ENCODE data around the gene TXNRD1.

The TXNRD1 gene

DNA sequence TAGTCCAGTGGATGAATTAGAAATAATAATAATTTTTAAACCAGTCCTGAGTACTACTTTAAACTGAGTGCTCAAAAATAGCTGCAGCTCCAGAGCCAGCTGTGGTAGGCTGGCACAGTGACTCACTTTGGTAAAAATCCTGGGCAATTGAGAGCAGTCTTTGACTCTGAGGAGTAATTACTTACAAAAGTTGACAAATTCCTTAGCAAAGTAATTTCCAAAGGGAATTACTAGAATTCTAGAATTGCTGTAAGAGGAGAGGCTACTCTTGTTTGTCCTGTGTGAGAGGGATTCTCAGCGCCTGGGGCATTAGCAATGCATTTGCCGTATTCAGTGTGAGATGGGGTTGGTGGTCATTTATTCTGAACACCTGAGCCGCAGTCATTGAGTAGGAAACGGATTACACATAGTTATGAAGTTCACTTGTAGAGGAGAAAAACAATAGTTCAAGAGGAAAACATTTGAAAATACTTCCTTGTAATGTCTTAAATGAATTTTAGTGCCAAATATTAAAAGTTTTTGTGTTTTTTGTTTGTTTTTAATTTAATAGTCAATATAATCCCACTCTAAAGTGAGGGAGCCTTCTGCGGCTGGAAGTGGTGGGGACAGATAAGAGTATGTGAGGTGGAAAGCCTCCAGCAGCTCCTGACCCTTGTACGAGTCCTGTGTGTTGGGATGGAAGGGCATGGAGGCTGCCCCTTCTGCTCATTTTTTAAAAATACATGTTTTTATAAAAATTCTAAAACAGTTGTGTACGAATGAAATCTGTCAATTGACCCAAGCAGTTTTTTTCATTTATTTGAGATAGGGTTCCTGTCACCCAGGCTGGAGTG is 129.9 kb downstream of the TXNRD1 start:
- TF ChIP-seq TAF1 (IDR thresholded peaks at IDR 0.05; ENCODE audit: borderline replicate concordance, insufficient read depth, low read length) (no peak), FOXP2 (optimal IDR thresholded peaks at IDR 0.05; ENCODE audit: borderline replicate concordance, extremely low read depth, extremely low read length, insufficient read depth) (no peak), POLR2AphosphoS5 (IDR thresholded peaks at IDR 0.05; ENCODE audit: low read depth, low read length) (no peak), SIN3A (IDR thresholded peaks at IDR 0.05; ENCODE audit: borderline replicate concordance, insufficient read depth, low read length) (no peak)
- TF ChIP-seq, protein P1, sequence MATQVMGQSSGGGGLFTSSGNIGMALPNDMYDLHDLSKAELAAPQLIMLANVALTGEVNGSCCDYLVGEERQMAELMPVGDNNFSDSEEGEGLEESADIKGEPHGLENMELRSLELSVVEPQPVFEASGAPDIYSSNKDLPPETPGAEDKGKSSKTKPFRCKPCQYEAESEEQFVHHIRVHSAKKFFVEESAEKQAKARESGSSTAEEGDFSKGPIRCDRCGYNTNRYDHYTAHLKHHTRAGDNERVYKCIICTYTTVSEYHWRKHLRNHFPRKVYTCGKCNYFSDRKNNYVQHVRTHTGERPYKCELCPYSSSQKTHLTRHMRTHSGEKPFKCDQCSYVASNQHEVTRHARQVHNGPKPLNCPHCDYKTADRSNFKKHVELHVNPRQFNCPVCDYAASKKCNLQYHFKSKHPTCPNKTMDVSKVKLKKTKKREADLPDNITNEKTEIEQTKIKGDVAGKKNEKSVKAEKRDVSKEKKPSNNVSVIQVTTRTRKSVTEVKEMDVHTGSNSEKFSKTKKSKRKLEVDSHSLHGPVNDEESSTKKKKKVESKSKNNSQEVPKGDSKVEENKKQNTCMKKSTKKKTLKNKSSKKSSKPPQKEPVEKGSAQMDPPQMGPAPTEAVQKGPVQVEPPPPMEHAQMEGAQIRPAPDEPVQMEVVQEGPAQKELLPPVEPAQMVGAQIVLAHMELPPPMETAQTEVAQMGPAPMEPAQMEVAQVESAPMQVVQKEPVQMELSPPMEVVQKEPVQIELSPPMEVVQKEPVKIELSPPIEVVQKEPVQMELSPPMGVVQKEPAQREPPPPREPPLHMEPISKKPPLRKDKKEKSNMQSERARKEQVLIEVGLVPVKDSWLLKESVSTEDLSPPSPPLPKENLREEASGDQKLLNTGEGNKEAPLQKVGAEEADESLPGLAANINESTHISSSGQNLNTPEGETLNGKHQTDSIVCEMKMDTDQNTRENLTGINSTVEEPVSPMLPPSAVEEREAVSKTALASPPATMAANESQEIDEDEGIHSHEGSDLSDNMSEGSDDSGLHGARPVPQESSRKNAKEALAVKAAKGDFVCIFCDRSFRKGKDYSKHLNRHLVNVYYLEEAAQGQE (IDR thresholded peaks at IDR 0.05; ENCODE audit: insufficient read depth in 1 of 2, low read depth in 2 of 2, low read length in 2 of 2), result no peak

DNA sequence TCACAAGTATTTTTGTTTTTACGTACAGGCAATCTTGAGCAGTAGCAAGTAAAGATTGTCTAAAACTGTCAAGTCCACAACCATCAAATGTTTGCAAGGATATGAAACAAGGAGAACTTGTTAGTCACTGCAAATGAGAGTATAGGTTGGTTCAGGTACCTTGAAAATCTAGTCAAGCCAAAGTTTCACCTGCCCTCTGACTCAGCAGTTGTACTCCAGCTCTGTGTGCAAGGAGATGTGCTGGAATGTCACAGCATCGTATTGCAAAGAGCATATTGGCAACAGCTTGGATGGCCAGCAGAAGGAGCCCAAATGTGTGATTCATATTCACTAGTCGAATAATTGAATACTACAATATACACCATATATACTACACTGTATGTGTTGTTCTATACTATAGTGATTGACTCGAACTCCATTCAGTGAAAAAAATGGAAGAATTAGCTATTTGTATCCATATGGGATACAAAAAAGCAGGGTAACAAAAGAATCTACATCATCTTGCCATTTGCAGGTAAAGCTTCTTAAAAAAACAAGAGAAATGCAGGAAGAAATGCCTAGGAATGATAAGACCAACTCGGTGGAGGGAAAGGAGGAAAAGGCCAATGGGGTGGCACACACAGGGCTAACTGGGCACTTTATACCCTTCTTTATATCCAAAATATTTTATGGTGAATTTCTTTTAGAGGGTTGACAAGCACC is 131.9 kb downstream of the TXNRD1 start:
- TF ChIP-seq, protein P1 (IDR thresholded peaks at IDR 0.05; ENCODE audit: insufficient read depth in 1 of 2, low read depth in 2 of 2, low read length in 2 of 2), result no peak
- TF ChIP-seq SIN3A (IDR thresholded peaks at IDR 0.05; ENCODE audit: borderline replicate concordance, insufficient read depth, low read length), result no peak
- TF ChIP-seq FOXP2 (optimal IDR thresholded peaks at IDR 0.05; ENCODE audit: borderline replicate concordance, extremely low read depth, extremely low read length, insufficient read depth), result no peak
- no peak for TF ChIP-seq TAF1 (IDR thresholded peaks at IDR 0.05; ENCODE audit: borderline replicate concordance, insufficient read depth, low read length)
- TF ChIP-seq POLR2AphosphoS5 (IDR thresholded peaks at IDR 0.05; ENCODE audit: low read depth, low read length), result no peak

DNA sequence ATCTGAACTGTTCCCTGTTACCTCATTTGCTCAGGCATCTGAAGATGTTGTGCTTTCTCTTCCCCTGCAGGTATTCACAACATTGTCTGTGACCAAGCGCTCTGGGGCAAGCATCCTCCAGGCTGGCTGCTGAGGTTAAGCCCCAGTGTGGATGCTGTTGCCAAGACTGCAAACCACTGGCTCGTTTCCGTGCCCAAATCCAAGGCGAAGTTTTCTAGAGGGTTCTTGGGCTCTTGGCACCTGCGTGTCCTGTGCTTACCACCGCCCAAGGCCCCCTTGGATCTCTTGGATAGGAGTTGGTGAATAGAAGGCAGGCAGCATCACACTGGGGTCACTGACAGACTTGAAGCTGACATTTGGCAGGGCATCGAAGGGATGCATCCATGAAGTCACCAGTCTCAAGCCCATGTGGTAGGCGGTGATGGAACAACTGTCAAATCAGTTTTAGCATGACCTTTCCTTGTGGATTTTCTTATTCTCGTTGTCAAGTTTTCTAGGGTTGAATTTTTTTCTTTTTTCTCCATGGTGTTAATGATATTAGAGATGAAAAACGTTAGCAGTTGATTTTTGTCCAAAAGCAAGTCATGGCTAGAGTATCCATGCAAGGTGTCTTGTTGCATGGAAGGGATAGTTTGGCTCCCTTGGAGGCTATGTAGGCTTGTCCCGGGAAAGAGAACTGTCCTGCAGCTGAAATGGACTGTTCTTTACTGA is 132.9 kb downstream of the TXNRD1 start:
- TF ChIP-seq POLR2AphosphoS5 (IDR thresholded peaks at IDR 0.05; ENCODE audit: low read depth, low read length) (no peak), SIN3A (IDR thresholded peaks at IDR 0.05; ENCODE audit: borderline replicate concordance, insufficient read depth, low read length) (no peak), FOXP2 (optimal IDR thresholded peaks at IDR 0.05; ENCODE audit: borderline replicate concordance, extremely low read depth, extremely low read length, insufficient read depth) (no peak), TAF1 (IDR thresholded peaks at IDR 0.05; ENCODE audit: borderline replicate concordance, insufficient read depth, low read length) (no peak)
- TF ChIP-seq, protein P1 (IDR thresholded peaks at IDR 0.05; ENCODE audit: insufficient read depth in 1 of 2, low read depth in 2 of 2, low read length in 2 of 2), result no peak

DNA sequence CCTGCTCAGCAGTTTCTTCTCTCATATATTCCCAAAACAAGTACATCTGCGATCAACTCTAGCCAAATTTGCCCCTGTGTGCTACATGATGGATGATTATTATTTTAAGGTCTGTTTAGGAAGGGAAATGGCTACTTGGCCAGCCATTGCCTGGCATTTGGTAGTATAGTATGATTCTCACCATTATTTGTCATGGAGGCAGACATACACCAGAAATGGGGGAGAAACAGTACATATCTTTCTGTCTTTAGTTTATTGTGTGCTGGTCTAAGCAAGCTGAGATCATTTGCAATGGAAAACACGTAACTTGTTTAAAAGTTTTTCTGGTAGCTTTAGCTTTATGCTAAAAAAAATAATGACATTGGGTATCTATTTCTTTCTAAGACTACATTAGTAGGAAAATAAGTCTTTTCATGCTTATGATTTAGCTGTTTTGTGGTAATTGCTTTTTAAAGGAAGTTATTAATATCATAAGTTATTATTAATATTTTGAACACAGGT is 133.5 kb downstream of the TXNRD1 start:
- TF ChIP-seq POLR2AphosphoS5 (IDR thresholded peaks at IDR 0.05; ENCODE audit: low read depth, low read length), result no peak
- no peak for TF ChIP-seq SIN3A (IDR thresholded peaks at IDR 0.05; ENCODE audit: borderline replicate concordance, insufficient read depth, low read length)
- TF ChIP-seq, protein P1 (IDR thresholded peaks at IDR 0.05; ENCODE audit: insufficient read depth in 1 of 2, low read depth in 2 of 2, low read length in 2 of 2), result no peak
- no peak for TF ChIP-seq TAF1 (IDR thresholded peaks at IDR 0.05; ENCODE audit: borderline replicate concordance, insufficient read depth, low read length)
- no peak for TF ChIP-seq FOXP2 (optimal IDR thresholded peaks at IDR 0.05; ENCODE audit: borderline replicate concordance, extremely low read depth, extremely low read length, insufficient read depth)

All from PFSK-1 (cell line).